Stimulated activated CD8-positive, alpha-beta memory T cell treated with anti-CD3 and anti-CD28 coated beads, Interleukin-12 subunit alpha, Interleukin-12 subunit beta, amount 100 ng/mL, for 1 hour (primary cell): ENCODE data around the gene SLC36A2.
"Not testable (repeated sequence)": the region's sequence is repeated elsewhere in the genome, so short reads cannot be mapped to it uniquely, and the experiment has no call there.

Source experiments
- DNase-seq: peaks from one replicate; pipeline ENCODE4 v3.0.0-alpha.2; 2020; ENCODE audit warnings: low read depth

SLC36A2 gene

GRCh38 chr5:151347369-151347768 is at the start of gene SLC36A2:
Gene SLC36A2, minus strand, starts transcription at chr5:151347559. Its CDS starts 99 bp downstream, at chr5:151347460.
- DNase-seq: no peak

DNA sequence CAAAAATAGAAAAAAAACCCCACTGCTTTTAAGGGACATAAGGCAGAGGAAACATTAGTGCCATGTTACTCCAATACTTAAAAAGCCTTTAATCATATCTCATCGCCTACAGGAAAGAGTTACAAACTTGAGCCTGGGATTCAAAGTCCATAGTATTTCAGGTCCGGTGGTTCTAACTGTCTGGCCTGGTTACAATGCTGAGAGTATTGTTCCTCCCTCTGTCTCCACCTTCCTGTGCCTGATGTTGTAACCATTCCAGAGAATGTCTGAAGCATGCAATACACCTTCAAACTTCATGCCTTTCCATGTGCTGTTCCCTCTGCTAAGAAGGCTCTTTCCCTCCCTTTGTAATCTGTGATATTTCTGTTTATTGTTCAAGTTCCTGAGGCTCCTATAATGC is 41.6 kb upstream of the SLC36A2 start:
- DNase-seq: no peak

DNA sequence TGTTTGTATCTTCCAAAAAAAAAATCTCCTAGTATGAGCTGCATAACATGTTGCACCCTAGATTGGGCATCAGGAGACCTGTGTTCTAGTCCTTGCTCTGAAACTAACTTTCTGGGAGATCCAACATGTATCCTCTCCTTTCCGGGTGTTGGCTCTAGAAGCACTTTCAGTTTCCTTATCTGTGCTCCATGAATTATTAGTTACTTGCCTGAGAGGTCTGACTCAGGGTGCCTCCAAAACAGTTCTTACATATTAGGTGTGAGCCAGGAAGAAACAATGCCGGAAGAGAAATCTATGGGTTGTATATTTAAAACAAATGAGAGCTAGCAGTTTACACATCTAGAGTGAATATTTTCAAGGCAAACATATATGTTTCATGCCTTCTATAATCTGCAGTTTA is 36.7 kb upstream of the SLC36A2 start:
- DNase-seq: no peak

DNA sequence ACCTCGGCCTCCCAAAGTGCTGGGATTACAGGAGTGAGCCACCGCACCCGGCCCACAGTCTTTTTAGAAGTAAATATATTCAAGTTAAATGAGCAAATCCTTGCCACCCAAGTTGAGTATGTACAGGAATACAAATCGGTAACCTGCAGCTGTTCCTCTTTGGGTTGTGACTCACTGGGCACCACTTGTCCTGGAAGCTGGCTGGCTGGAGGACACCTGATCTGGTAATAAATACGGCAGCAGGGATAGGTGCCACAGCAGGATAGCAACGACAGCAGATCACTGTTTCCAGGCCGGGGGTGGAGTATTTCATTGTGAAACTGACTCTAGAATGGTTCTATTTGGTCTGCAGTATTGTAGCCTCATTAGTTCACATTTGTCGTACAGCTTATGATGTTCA is 35.7 kb upstream of the SLC36A2 start:
- DNase-seq: no peak

DNA sequence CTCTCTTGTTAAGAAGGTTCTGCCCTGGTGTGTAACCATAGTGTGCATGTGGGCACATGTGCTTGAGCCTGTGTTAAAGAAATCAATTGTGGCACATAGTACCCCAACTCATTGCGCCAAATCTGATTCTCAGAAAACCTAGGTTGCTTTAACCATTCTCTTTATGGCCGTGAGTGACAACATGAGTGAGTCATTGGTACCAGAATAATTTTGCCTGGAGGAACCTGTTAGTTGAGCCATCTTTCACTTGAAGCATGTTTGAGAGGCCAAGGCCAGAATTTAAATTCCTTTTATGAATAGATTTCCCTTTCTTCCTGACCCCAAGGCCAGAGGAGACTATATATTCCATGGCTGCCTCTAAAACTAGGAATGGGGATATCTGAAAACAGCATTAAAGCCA is 35.2 kb upstream of the SLC36A2 start:
- no peak for DNase-seq

DNA sequence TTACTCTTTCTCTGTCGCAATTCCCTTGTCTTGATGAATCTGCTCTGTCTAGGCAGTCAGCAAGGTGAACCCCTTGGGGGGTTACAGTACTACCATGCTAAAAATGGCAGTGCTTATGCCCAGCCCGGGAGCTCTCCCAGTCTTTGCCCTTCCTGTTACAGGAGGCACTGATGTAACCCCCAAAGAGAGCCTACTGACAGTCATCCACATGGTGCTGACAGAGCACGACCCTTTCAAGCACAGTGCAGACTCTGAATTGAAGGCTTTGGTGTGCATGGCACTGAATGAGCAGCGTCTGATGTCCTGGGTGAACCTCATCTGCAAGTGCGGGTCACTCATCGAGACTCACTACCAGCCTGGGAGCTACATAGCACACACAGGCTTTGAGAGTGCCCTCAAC is 34.5 kb upstream of the SLC36A2 start:
- DNase-seq: no peak

- no peak for DNase-seq
Measured at GRCh38 chr5:151378616-151379015, 31.3 kb upstream of the SLC36A2 start.

DNA sequence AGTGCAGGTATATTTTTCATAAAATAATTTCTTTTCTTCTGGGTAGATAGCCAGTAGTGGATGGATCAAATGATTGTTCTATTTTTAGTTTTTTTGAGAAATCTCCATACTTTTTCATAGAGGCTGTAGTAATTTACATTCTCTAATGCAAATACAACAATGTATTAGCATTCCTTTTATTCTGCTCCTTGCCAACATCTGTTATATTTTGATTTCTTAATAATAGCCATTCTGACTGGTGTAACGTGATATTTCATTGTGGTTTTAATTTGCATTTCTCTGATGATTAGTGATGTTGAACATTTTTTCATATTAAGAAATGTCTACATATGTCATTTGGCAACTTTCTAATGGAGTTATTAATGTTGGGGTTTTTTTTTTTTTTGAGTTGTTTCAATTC is 27.2 kb upstream of the SLC36A2 start:
- no peak for DNase-seq

DNA sequence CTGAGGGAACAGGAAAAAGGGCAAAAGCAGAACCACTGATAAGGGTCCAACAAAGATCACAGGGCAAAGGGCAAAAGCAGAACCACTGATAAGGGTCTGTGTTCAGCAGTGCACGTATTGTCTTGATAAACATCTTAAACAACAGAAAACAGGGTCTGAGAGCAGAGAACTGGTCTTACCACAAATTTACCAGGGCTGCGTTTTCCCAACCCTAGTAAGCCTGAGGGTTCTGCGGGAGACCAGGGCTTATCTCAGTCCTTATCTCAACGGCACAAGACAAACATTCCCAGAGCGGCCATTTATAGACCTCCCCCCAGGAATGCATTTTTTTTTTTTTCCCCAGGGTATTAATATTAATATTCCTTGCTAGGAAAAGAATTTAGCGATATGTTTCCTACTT is 19.7 kb upstream of the SLC36A2 start:
- DNase-seq: not testable (repeated sequence)

DNA sequence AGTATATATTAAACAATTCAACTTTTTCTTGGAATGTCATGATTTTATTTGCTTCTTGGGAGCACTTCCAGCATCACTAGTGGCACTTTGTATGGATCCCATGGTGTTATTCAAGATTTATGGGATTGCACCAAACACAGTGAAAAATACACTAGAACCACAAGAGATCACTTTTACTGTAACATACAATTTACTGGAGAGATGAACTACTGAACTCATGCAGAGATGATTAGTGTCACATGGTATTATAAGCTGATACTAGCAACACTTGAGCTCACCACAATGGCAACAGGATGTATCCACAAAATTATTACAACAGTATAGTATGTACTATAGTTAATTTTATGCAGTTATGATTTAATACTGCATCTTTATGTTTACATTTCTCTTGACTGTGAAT is 16.3 kb upstream of the SLC36A2 start:
- DNase-seq: no peak

DNA sequence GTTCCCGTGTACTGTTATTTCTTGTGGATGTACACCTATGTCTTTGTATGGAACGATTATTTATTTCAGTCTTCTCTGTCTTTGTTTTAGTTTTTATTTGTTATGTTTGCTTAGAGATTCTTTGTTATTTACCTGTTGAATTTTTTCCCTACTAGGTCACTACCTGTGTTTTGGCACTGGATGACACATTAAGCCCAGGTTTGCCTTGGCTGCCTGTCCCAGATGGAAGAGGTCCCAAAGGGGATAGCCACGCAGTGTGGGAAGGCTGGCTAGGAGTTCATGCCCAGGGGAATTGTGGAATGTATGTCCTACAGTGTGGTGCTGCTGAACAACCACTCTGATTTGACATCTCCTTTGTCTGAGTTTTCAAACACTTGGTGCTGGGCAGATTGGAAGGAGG is 15.6 kb upstream of the SLC36A2 start:
- DNase-seq: no peak

- no peak for DNase-seq
Measured at GRCh38 chr5:151359391-151359790, 12.0 kb upstream of the SLC36A2 start.

GRCh38 chr5:151357792-151358191 is 10.4 kb upstream of the SLC36A2 start:
- DNase-seq: no peak

DNA sequence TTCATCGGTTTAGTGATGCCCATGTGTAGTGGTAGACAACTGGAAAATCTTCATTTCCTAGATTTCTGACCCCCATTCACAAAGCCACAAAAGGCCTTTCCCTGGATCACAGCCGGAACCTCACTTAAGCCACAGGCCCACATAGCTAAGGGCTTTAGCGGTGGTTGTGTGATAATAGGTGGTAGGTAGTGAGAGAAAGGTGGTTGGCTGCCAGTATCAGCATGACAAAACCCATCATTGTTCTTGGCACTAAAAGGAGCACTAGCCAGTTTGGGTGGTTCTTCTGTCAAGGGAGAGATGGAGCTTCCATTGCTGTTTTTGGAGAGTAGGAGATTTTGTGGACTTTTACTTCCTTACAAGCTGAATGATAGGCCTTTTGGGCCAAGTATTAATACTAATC is 9.7 kb upstream of the SLC36A2 start:
- DNase-seq: no peak

GRCh38 chr5:151351671-151352070 is 4.3 kb upstream of the SLC36A2 start:
- DNase-seq: no peak

GRCh38 chr5:151348789-151349188 is 1.4 kb upstream of the SLC36A2 start:
- DNase-seq: no peak

DNA sequence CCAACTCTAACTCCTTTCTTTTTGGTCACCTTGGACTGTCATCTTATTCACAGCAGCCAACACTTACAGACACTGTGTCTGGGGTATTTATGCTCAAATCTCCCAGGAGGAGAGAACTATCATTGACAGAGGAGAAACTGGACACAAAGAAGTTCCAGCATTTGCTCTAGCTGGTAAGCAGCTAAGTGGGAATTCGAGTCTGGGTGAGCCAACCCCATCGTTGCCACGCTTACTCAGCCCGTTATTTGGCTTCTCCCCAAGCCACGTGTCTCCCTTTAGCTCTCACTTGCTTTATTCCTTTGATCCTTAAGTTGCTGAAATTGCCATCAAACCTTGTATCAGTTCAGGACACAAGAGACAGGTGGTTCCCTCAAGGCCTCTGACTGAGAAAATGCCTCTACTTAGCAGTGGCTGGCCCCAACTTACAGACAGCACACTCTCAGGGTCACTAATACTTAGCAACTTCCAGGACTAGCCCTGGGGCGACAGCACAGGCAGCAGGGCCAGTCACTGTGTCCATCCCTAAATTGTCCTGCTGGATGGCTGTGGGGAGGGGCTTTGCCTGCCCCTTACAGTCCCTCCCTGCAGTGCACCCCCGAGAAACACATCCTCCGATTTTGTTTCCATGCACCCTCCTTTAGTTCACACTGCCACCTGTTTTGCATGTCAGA is 1.4 kb downstream of the SLC36A2 start:
- DNase-seq: no peak

DNA sequence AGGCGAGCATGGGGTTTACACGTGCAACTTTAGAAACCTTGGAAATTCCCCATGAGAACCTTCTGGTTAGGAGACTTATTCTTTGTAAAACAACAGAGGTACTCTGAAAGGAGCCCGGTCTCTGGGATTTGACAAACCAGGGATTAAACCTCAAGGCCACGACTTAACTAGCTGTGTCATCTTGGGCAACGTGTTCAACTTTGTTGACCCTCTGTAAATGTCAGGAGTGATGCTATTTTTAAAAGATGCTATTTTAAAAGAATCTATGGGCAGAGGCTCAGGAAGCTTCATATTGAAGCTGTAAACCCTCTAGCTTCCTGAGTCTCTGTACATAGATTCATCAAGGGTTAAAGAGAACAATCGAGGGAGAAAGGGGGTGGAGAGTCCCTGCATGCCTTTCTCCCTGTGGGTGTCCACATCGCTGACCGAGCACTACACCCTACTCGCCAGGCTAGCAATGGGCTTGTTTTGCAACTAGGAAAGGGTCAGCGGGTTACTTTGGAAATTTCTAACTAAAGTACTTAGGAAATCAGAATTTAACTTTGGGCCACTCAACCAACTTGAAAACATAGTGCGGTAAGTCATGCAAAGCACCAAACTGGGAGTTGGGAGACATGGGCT is 2.1 kb downstream of the SLC36A2 start:
- no peak for DNase-seq

DNA sequence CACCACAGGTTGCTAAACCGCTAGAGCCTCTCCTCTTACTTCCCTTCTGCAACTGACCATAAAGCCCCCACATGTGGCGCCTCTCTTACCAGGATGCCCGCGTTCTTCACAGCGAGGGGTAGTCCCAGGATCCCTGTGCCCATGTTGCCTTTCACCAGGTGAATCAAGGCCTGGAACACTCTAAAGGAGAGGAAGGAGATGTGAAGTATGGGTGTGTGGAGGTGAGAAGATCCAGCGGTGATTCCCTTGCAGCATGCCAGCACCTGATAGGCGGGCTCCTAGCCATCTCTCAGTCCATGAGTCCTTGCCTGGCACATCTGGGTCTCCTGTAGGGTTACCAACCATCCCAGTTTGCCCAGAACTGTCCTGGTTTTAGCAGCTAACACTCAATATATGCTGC is 3.3 kb downstream of the SLC36A2 start:
- no peak for DNase-seq

GRCh38 chr5:151340004-151340403 is 7.4 kb downstream of the SLC36A2 start:
- no peak for DNase-seq

- no peak for DNase-seq
Measured at GRCh38 chr5:151338734-151339133, 8.6 kb downstream of the SLC36A2 start.

DNA sequence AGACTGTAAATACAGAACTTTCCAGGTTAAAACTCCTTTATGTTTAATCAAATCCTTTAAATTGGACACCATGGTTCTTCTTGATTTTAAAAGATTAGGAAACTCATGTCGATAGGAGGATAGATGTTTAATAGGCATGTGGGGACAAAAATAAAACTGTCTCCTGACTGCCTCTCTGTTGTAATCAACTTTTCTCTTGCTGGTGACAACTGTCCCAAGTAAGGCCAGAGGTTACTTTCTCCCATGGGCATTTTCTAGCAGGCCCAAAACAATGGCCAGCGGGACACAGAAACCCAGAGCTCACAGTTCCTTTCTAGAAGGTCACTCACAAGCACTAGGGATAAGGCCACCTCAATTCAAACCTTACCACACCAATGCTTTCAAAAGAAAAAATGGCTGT is 14.5 kb downstream of the SLC36A2 start:
- no peak for DNase-seq

GRCh38 chr5:151328734-151329133 is 18.6 kb downstream of the SLC36A2 start:
- DNase-seq: no peak

- DNase-seq: no peak
Measured at GRCh38 chr5:151327585-151327984, 19.8 kb downstream of the SLC36A2 start.
